ENCODE measurements around the gene SEC22C.

Gene SEC22C

DNA sequence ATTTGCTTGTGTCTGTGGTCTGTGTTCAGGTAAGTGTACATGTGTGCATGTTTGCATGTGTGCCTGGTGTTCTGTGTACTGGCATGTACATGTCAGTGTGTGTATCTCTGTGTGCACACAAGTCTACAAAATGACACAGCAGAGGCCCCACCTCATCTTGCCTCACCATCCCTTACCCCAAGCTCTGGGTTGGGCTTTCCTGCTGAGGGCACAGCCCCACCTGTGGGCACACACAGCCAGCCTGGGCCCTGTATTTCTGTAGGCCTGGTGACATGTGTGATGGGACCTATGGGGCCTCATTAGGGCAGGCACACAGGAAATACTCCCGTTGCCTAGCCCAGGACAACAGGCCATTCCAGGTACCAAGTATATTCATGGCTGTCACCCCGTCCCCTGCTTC is 65.8 kb downstream of the SEC22C start:
- Histone ChIP-seq H3K4me3 (ENCODE audit: low read depth, low read length) (no peak overlapping the region), H3K27me3 (ENCODE audit: insufficient read depth, low read length) (no peaks in the 10 kb centered on the region), H3K18ac (ENCODE audit: low read length) (no peak overlapping the region), H3K14ac (ENCODE audit: low read length) (no peak overlapping the region), H3K36me3 (ENCODE audit: control insufficient read depth in 1 of 2, insufficient read depth in 2 of 2, low read length in 2 of 2) (no peaks in the 10 kb centered on the region), H3K9ac (ENCODE audit: low read length) (no peak overlapping the region), H2BK5ac (ENCODE audit: low read depth, low read length, poor library complexity) (no peak overlapping the region), H4K8ac (ENCODE audit: low read depth, low read length) (no peak overlapping the region), H3K4me1 (ENCODE audit: control insufficient read depth in 1 of 2, insufficient read depth in 2 of 2, low read length in 2 of 2) (no peaks in the 10 kb centered on the region), H3K79me2 (ENCODE audit: control insufficient read depth, insufficient read depth, low read length, poor library complexity) (no peaks in the 10 kb centered on the region), H3K27ac (ENCODE audit: low read depth, low read length) (no peak overlapping the region), H2BK12ac (ENCODE audit: low read length) (no peak overlapping the region), H4K12ac (ENCODE audit: low read depth, low read length) (no peak overlapping the region), H2BK120ac (ENCODE audit: insufficient read depth, low read length, poor library complexity) (no peak overlapping the region), H3K23ac (ENCODE audit: low read length) (no peak overlapping the region), H3K4ac (ENCODE audit: low read depth, low read length) (no peak overlapping the region), H2AK5ac (ENCODE audit: low read length) (no peak overlapping the region), H2AFZ (ENCODE audit: insufficient read depth, low read length, poor library complexity) (no peak overlapping the region), H3K4me2 (ENCODE audit: low read length) (no peak overlapping the region), H4K91ac (ENCODE audit: low read depth, low read length) (no peak overlapping the region), H3K79me1 (ENCODE audit: low read length) (no peaks in the 10 kb centered on the region), H3K9me3 (ENCODE audit: insufficient read depth, low read depth, low read length) (no peaks in the 10 kb centered on the region)
- DNase-seq: no peak
- WGBS (ENCODE audit: extremely low coverage, insufficient coverage, insufficient read length): no CpG with 5 or more reads among the region's 2 CpGs

DNA sequence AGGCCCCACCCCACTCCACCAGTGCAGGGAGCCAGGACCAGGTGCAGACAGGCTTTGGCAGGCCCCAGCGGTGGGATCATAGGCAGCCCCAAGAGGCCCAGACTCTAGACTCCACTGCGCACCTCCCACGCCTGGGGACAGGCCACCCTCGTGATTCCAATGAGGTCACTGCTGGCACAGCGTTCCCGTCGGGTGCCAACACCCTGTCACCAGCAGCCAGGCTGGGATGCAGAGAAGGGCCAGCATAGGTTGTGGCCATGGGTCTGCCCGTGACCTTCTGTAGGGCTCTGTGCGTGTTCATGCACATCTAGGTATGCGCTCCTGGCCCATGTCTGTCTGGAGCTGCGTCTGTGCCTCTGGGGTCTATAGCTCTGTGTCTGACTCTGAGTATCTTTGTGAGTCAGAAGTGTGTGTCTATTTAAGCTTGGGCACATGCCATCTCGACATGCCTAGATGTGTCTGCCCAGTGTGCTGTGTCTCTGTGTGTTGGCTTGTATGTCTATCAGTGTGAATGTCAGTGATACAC is 66.3 kb downstream of the SEC22C start:
- no peaks in the 10 kb centered on the region for H3K27me3 ChIP-seq (ENCODE audit: insufficient read depth, low read length)
- no peak overlapping the region for H2AFZ ChIP-seq (ENCODE audit: insufficient read depth, low read length, poor library complexity)
- H3K14ac ChIP-seq (ENCODE audit: low read length): no peak overlapping the region
- H3K79me1 ChIP-seq (ENCODE audit: low read length): no peaks in the 10 kb centered on the region
- no peak overlapping the region for H3K18ac ChIP-seq (ENCODE audit: low read length)
- no peak overlapping the region for H3K9ac ChIP-seq (ENCODE audit: low read length)
- no peak for DNase-seq
- no peak overlapping the region for H4K8ac ChIP-seq (ENCODE audit: low read depth, low read length)
- no peak overlapping the region for H3K27ac ChIP-seq (ENCODE audit: low read depth, low read length)
- H3K4ac ChIP-seq (ENCODE audit: low read depth, low read length): no peak overlapping the region
- no peak overlapping the region for H3K23ac ChIP-seq (ENCODE audit: low read length)
- no peaks in the 10 kb centered on the region for H3K36me3 ChIP-seq (ENCODE audit: control insufficient read depth in 1 of 2, insufficient read depth in 2 of 2, low read length in 2 of 2)
- WGBS (ENCODE audit: extremely low coverage, insufficient coverage, insufficient read length): no CpG with 5 or more reads among the region's 12 CpGs
- no peaks in the 10 kb centered on the region for H3K4me1 ChIP-seq (ENCODE audit: control insufficient read depth in 1 of 2, insufficient read depth in 2 of 2, low read length in 2 of 2)
- no peak overlapping the region for H4K12ac ChIP-seq (ENCODE audit: low read depth, low read length)
- peak overlapping the region; percentile 24 for H3K4me3 ChIP-seq (ENCODE audit: low read depth, low read length)
- H4K91ac ChIP-seq (ENCODE audit: low read depth, low read length): no peak overlapping the region
- H2BK12ac ChIP-seq (ENCODE audit: low read length): no peak overlapping the region
- H2BK120ac ChIP-seq (ENCODE audit: insufficient read depth, low read length, poor library complexity): no peak overlapping the region
- H3K79me2 ChIP-seq (ENCODE audit: control insufficient read depth, insufficient read depth, low read length, poor library complexity): no peaks in the 10 kb centered on the region
- no peak overlapping the region for H3K4me2 ChIP-seq (ENCODE audit: low read length)
- no peak overlapping the region for H2BK5ac ChIP-seq (ENCODE audit: low read depth, low read length, poor library complexity)
- no peak overlapping the region for H2AK5ac ChIP-seq (ENCODE audit: low read length)
- no peaks in the 10 kb centered on the region for H3K9me3 ChIP-seq (ENCODE audit: insufficient read depth, low read depth, low read length)

DNA sequence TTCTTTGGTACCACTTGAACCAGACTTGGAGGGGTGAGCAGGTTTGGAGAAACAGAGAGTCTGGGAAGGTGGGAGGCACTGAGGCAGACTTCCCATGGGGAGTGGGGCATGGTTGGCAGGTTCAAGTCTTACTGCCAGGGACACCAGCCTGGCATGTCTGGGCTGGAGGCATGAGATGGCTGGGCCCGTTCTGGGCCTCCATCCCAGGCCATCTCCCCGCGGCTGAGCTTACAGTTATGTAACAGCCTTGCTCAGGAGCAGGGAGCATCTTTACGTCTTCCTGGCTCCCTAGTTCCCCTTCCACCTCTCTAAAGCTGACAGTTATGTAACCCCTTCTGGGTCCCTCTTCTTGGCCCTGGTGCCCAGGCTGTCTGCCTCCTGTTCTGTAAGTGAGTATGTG is 66.9 kb downstream of the SEC22C start:
- H4K91ac ChIP-seq (ENCODE audit: low read depth, low read length): no peak overlapping the region
- H4K8ac ChIP-seq (ENCODE audit: low read depth, low read length): no peak overlapping the region
- H3K4ac ChIP-seq (ENCODE audit: low read depth, low read length): no peak overlapping the region
- no peaks in the 10 kb centered on the region for H3K27me3 ChIP-seq (ENCODE audit: insufficient read depth, low read length)
- no peaks in the 10 kb centered on the region for H3K36me3 ChIP-seq (ENCODE audit: control insufficient read depth in 1 of 2, insufficient read depth in 2 of 2, low read length in 2 of 2)
- no CpG with 5 or more reads among the region's 4 CpGs for WGBS (ENCODE audit: extremely low coverage, insufficient coverage, insufficient read length)
- H3K4me2 ChIP-seq (ENCODE audit: low read length): no peak overlapping the region
- H2BK12ac ChIP-seq (ENCODE audit: low read length): no peak overlapping the region
- DNase-seq: no peak
- H3K18ac ChIP-seq (ENCODE audit: low read length): no peak overlapping the region
- H3K9ac ChIP-seq (ENCODE audit: low read length): no peak overlapping the region
- no peaks in the 10 kb centered on the region for H3K79me2 ChIP-seq (ENCODE audit: control insufficient read depth, insufficient read depth, low read length, poor library complexity)
- H2AK5ac ChIP-seq (ENCODE audit: low read length): no peak overlapping the region
- no peak overlapping the region for H2BK120ac ChIP-seq (ENCODE audit: insufficient read depth, low read length, poor library complexity)
- no peak overlapping the region for H3K14ac ChIP-seq (ENCODE audit: low read length)
- H3K27ac ChIP-seq (ENCODE audit: low read depth, low read length): no peak overlapping the region
- H3K4me1 ChIP-seq (ENCODE audit: control insufficient read depth in 1 of 2, insufficient read depth in 2 of 2, low read length in 2 of 2): no peaks in the 10 kb centered on the region
- no peak overlapping the region for H2BK5ac ChIP-seq (ENCODE audit: low read depth, low read length, poor library complexity)
- H4K12ac ChIP-seq (ENCODE audit: low read depth, low read length): no peak overlapping the region
- H3K79me1 ChIP-seq (ENCODE audit: low read length): no peaks in the 10 kb centered on the region
- H2AFZ ChIP-seq (ENCODE audit: insufficient read depth, low read length, poor library complexity): no peak overlapping the region
- no peak overlapping the region for H3K4me3 ChIP-seq (ENCODE audit: low read depth, low read length)
- H3K23ac ChIP-seq (ENCODE audit: low read length): no peak overlapping the region
- H3K9me3 ChIP-seq (ENCODE audit: insufficient read depth, low read depth, low read length): no peaks in the 10 kb centered on the region

GRCh38 chr3:42513521-42513920 is 68.2 kb downstream of the SEC22C start:
- Histone ChIP-seq H4K8ac (ENCODE audit: low read depth, low read length) (no peak overlapping the region), H3K14ac (ENCODE audit: low read length) (no peak overlapping the region), H3K27me3 (ENCODE audit: insufficient read depth, low read length) (no peaks in the 10 kb centered on the region), H4K91ac (ENCODE audit: low read depth, low read length) (no peak overlapping the region), H3K9me3 (ENCODE audit: insufficient read depth, low read depth, low read length) (no peaks in the 10 kb centered on the region), H4K12ac (ENCODE audit: low read depth, low read length) (no peak overlapping the region), H3K36me3 (ENCODE audit: control insufficient read depth in 1 of 2, insufficient read depth in 2 of 2, low read length in 2 of 2) (no peaks in the 10 kb centered on the region), H3K4me2 (ENCODE audit: low read length) (no peak overlapping the region), H3K4me1 (ENCODE audit: control insufficient read depth in 1 of 2, insufficient read depth in 2 of 2, low read length in 2 of 2) (no peaks in the 10 kb centered on the region), H3K27ac (ENCODE audit: low read depth, low read length) (no peak overlapping the region), H3K9ac (ENCODE audit: low read length) (no peak overlapping the region), H2BK120ac (ENCODE audit: insufficient read depth, low read length, poor library complexity) (no peak overlapping the region), H2AK5ac (ENCODE audit: low read length) (no peak overlapping the region), H2AFZ (ENCODE audit: insufficient read depth, low read length, poor library complexity) (no peak overlapping the region), H2BK5ac (ENCODE audit: low read depth, low read length, poor library complexity) (no peak overlapping the region), H3K4me3 (ENCODE audit: low read depth, low read length) (no peak overlapping the region), H3K79me1 (ENCODE audit: low read length) (no peaks in the 10 kb centered on the region), H3K79me2 (ENCODE audit: control insufficient read depth, insufficient read depth, low read length, poor library complexity) (no peaks in the 10 kb centered on the region), H3K4ac (ENCODE audit: low read depth, low read length) (no peak overlapping the region), H3K18ac (ENCODE audit: low read length) (no peak overlapping the region), H3K23ac (ENCODE audit: low read length) (no peak overlapping the region), H2BK12ac (ENCODE audit: low read length) (no peak overlapping the region)
- no CpG with 5 or more reads among the region's 6 CpGs for WGBS (ENCODE audit: extremely low coverage, insufficient coverage, insufficient read length)
- no peak for DNase-seq

All from trophoblast cell (in vitro differentiated cells and primary cell).